Cardiac muscle cell (in vitro differentiated cells and primary cell): ENCODE measurements around the gene GUCY1A2. TPM values are rescaled to one million over a fixed set of nuclear protein-coding genes. Genes with fewer than 3 reads are reported as not detected.

Experiments
- DNase-seq, 2 donors: peaks; one replicate each; pipeline versions ENCODE4 v3.0.0 to v3.0.0-alpha.2; 2010 to 2017; ENCODE audit warnings: low read depth in 1 of 2, low spot score in 1 of 2
- H3K27ac ChIP-seq: fragments of 200-600 bp; sonication (generic); 2 replicates; pipeline ENCODE4 v1.5.1; 2016
- H3K27me3 ChIP-seq: fragments of 200-600 bp; sonication (generic); 2 replicates; pipeline ENCODE4 v1.6.0; 2016; ENCODE audit warnings: control low read depth
- H3K36me3 ChIP-seq: fragments of 200-600 bp; sonication (generic); 2 replicates; pipeline ENCODE4 v1.5.1; 2016; ENCODE audit warnings: control low read depth
- H3K4me1 ChIP-seq: fragments of 200-600 bp; sonication (generic); 2 replicates; pipeline ENCODE4 v1.8.1; 2017; ENCODE audit warnings: low read depth, mild to moderate bottlenecking, mixed run types
- H3K4me3 ChIP-seq: fragments of 200-600 bp; sonication (generic); 2 replicates; pipeline ENCODE4 v1.5.1; 2016; ENCODE audit warnings: mild to moderate bottlenecking
- H3K9me3 ChIP-seq: fragments of 200-600 bp; sonication (generic); 2 replicates; pipeline ENCODE4 v1.5.1; 2017; ENCODE audit warnings: low read depth, mild to moderate bottlenecking, control low read depth
- polyA plus RNA-seq: library from polyadenylated mRNA; unstranded; fragments of >200 nt; fragmentation: Nextera tagmentation; extraction: Ambion mirVana; gene quantifications from 2 replicates; pipeline ENCODE4 v1.2.1, GENCODE V29; 2016
- total RNA-seq: library from RNA; depleted of rRNA; stranded (reverse); fragments of >200 nt; gene quantifications from 2 replicates; pipeline ENCODE4 v1.2.3, GENCODE V29; 2016
- TF ChIP-seq, protein P1 (sequence below): IDR thresholded peaks from 2 replicates; pipeline ENCODE4 v1.5.1; 2012; ENCODE audit warnings: low read depth, mild to moderate bottlenecking, low read length

Gene GUCY1A2
- total and polyA plus RNA-seq, 2 experiments from 2014 or later = 0.56 to 1.1 TPM

DNA sequence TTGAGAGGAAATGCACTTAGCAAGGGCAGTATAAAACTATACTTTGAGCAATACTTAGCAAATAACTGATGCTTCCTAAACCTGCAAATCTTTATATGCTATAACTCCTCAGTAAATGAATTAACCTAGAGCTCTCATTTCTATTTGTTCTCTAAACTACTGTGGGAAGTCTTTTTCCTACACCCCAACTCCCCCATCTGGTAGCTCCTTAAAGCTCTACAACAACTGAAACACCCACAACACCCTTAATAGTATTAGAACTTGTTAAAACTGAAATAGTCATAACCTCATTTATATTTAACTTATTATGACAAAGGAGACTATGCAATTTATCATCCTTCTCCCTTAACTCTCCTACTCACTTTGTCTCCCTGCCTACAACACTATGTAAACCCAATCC, 43.4 kb downstream of the GUCY1A2 start:
- Histone ChIP-seq H3K27me3 (no peaks in the 10 kb centered on the region), H3K4me1 (peaks cover 2% of the 10 kb centered on the region), H3K36me3 (no peaks in the 10 kb centered on the region), H3K9me3 (no peaks in the 10 kb centered on the region), H3K27ac (no peak overlapping the region), H3K4me3 (no peak overlapping the region)
- TF ChIP-seq, protein P1, sequence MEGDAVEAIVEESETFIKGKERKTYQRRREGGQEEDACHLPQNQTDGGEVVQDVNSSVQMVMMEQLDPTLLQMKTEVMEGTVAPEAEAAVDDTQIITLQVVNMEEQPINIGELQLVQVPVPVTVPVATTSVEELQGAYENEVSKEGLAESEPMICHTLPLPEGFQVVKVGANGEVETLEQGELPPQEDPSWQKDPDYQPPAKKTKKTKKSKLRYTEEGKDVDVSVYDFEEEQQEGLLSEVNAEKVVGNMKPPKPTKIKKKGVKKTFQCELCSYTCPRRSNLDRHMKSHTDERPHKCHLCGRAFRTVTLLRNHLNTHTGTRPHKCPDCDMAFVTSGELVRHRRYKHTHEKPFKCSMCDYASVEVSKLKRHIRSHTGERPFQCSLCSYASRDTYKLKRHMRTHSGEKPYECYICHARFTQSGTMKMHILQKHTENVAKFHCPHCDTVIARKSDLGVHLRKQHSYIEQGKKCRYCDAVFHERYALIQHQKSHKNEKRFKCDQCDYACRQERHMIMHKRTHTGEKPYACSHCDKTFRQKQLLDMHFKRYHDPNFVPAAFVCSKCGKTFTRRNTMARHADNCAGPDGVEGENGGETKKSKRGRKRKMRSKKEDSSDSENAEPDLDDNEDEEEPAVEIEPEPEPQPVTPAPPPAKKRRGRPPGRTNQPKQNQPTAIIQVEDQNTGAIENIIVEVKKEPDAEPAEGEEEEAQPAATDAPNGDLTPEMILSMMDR = peak; percentile 35
- peak in 1 of 2 donors; percentile 43 for DNase-seq

DNA sequence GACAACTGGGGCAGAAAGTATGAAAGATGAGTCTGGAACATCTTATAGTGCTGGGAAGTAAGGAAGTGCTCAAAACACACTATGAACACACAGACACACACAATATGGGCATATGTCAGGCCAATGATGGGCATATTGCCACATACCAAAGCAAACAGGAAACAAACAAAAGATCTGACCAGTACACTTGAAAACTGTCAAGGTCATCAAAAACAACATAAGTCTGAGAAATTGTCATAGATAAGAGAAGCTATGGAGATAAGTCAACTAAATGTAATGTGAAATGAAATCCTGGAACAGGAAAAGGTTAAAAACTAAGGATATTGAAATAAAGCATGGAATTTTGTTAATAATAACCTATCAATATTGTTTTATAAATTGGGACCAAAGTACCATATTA, 46.4 kb downstream of the GUCY1A2 start:
- Histone ChIP-seq H3K9me3 (no peaks in the 10 kb centered on the region), H3K4me1 (peaks cover 6% of the 10 kb centered on the region), H3K27ac (no peak overlapping the region), H3K27me3 (no peaks in the 10 kb centered on the region), H3K36me3 (no peaks in the 10 kb centered on the region), H3K4me3 (no peak overlapping the region)
- DNase-seq = no peak
- TF ChIP-seq, protein P1 = no peak

DNA sequence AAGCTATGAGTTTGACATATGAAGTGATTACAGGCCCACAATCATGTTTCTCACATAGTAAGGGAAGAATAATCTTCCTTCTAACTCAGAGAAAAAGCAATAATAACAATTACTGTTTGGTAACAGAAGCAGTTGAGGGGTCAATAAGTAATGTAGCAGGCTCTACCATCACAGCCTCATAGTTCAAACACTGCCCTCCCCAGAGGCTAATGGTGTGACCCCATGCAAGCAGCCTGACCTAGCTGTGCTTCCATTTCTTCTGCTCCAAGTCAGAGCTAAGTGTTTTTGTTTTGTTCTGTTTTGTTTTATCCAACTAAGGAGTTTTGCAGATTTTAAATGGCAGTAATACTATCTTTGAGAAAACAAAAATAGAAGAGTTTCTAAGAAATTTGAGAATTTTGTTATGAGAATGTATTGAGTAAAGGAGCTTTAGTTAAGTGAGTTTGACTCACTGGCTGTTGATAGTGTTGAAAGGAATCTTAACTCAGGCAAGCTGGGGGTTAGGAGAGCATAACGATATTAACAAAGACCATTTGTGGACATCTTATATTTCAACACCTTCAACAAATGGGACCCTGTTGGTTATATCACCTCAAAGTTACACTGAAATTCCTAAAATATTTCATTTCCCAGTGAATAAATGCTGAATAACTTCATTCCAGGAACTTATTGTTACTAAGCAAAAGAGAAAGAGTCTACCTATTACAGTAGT, 48.5 kb downstream of the GUCY1A2 start:
- Histone ChIP-seq H3K4me3 (no peak overlapping the region), H3K9me3 (no peaks in the 10 kb centered on the region), H3K36me3 (no peaks in the 10 kb centered on the region), H3K27ac (no peak overlapping the region), H3K27me3 (no peaks in the 10 kb centered on the region), H3K4me1 (peaks cover 6% of the 10 kb centered on the region)
- TF ChIP-seq, protein P1 = no peak
- DNase-seq = peak in 1 of 2 donors; percentile 32

DNA sequence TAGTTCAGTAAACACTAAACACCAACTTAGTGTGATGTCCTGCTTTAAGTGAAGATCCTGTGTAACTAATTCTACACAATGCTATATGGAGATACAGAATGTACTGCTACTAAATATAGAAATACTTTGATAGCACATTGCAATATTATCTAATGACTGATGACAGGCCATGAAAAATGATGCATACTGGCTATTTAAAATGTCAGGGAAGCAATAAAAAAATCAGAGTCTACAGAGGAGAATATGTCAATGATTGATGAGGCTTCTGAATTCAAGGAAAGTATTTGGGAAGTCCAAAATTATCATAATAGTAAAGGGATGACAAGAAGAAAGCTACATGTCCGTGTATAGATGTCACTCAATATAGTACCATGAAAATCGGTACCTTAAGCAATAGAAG, 55.3 kb downstream of the GUCY1A2 start:
- H3K9me3 ChIP-seq = no peaks in the 10 kb centered on the region
- no peak for DNase-seq
- peaks cover 21% of the 10 kb centered on the region for H3K4me1 ChIP-seq
- TF ChIP-seq, protein P1 = no peak
- H3K27ac ChIP-seq = no peak overlapping the region
- no peak overlapping the region for H3K4me3 ChIP-seq
- no peaks in the 10 kb centered on the region for H3K36me3 ChIP-seq
- H3K27me3 ChIP-seq = no peaks in the 10 kb centered on the region

DNA sequence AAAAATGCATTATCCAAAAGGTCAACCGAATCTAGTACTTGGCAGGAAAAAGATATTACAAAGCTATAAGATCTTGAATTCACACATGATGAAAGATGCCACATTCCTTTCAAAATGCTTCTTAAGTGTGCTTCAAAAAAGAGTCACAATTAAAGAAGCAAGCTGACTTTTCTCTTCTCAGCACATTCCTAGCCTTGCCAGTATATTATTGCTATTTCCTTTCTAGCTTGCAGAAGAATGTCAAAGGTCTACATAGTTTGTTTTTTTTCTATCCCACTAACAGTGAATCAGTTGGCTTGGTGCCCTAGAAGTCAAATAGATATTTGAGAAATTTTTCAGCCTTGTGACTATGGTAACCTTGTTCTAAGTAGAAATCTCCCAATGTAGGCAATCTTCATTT, 56.8 kb downstream of the GUCY1A2 start:
- Histone ChIP-seq H3K36me3 (no peaks in the 10 kb centered on the region), H3K4me1 (peaks cover 21% of the 10 kb centered on the region), H3K27me3 (no peaks in the 10 kb centered on the region), H3K9me3 (no peaks in the 10 kb centered on the region), H3K4me3 (no peak overlapping the region), H3K27ac (no peak overlapping the region)
- DNase-seq = peak in 1 of 2 donors; percentile 95
- TF ChIP-seq, protein P1 = no peak
